GM18907 (cell line): ENCODE measurements around the gene CHCHD3.

Source experiments
- ATAC-seq: cut with Tn5 transposase; IDR thresholded peaks from one replicate; pipeline ENCODE4 v1.9.1; 2021; ENCODE audit warnings: mild to moderate bottlenecking, moderate library complexity; ENCODE audit not compliant: unreplicated experiment

Gene CHCHD3

GRCh38 chr7:132782777-132783640, 298.9 kb downstream of the CHCHD3 start:
- no peak for ATAC-seq

- ATAC-seq: no peak
These were observed 301.1 kb downstream of the CHCHD3 start for GRCh38 chr7:132780822-132781221.

DNA sequence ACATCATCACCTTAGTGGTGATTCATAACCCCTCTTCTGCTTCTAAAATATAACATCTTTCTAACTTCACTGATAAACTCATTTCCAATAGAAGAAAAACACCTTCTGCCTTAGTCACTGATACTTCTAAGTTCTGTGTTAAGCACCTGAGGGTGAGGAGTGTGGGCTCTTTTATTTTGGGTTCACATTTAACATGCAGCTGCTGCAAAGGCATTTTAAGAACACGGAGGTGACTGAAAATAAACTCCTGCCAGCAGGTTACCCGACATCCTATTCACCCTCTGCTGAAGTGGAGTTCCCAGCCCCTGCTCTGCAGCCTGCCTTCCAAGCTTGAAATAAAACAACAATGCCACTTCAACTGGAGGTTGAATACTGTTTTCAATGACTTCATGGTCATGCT, 302.7 kb downstream of the CHCHD3 start:
- ATAC-seq: no peak

- no peak for ATAC-seq
These were observed 303.1 kb downstream of the CHCHD3 start for GRCh38 chr7:132778761-132779160.

DNA sequence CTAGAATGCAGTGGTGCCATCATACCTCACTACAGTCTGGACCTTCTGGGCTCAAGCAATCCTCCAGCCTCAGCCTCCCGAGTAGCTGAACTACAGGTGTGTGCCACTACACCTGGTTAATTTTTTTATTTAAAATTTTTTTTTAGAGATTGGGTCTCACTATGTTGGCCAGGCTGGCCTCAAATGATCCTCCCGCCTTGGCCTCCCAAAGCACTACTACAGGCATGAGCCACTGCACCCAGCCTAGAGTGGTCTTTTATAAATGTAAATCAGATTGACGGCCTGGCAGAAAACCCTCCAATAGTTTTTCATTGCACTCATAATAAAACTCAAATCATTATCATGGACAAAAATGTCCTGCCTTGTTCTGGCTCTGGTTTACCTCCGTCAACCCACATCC, 303.9 kb downstream of the CHCHD3 start:
- no peak for ATAC-seq

- ATAC-seq: no peak
These were observed 304.5 kb downstream of the CHCHD3 start for GRCh38 chr7:132777414-132777813.

DNA sequence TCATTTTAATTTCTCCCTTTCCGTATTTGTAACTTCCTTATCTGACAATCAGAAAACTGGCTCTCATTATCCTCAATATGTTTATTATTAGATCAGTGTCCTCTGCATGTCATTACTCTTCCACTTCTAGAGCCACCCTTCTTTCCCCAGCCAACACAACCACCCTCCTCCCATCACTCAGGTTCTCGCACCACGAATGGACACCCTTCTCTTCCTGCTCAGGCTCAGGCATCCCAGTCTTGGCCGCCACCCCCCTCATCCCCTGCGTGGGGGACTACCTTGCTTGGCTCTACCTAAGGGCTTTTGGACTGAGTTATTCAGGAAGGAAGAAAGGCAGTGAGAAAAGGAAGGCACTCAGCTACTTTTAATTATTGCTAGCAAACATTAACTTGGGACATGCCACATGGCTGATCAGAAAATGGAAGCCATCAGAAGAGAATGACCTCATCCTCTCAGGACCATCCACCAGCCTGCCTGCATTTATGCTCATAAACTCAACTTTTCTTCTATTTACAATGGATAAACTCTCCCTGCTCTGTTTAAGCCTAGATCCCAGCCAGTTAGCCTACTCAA, 305.8 kb downstream of the CHCHD3 start:
- ATAC-seq: no peak

- no peak for ATAC-seq
These were observed 308.3 kb downstream of the CHCHD3 start for GRCh38 chr7:132773527-132773956.

GRCh38 chr7:132771301-132771730, 310.6 kb downstream of the CHCHD3 start:
- no peak for ATAC-seq

DNA sequence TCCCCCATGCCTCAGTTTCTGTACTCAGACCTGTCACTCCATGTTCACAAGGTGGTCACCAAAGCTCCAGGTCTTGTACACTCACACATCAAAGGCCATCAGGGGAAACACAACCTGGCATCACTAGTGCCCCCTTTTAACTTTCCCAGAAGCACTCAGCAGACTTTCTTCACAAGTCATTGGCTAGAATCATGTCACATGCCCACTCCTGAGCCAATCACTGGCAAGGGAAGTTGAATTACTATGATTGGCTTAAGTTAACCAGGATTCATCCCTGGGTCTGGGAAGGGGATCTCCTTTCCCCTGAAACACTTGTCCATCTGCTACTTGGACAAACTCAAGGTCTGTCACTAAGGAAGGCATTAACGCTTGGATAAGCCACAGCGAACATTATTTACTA, 311.8 kb downstream of the CHCHD3 start:
- ATAC-seq: no peak

DNA sequence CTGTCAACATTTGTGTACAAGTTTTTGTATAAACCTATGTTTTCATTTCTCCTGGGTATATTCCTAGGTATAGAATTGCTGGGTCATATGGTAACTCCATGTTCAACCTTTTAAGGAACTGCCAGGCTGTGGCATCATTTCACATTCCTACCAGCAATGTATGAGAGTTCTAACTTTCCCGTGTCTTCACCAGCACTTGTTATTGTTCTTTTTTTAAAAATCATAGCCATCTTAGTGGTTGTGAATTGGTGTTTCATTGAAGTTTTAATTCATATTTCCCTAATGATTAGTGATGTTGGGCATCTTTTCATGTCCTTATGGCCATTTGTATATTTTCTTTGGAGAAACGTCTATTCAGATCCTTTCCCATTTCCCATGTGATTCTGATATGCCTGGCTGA, 312.6 kb downstream of the CHCHD3 start:
- ATAC-seq: no peak

DNA sequence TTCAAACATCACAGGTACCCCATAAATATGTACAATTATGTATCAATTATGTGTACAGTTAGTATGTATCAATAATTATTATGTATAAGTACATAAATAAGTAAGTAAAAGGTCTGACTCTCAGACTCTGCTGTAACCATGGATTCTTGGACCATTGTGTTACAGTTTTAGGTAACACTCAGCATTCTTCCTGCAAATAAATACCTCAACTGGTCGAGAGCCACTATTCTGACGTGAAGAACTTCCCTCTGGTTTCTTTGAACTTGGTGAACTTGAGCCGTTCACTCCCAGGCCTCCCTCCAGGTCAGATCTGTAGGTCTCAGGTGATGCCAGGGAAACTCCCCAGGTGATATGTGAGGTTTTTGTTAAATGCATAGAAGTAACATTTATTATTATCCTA, 313.8 kb downstream of the CHCHD3 start:
- no peak for ATAC-seq

DNA sequence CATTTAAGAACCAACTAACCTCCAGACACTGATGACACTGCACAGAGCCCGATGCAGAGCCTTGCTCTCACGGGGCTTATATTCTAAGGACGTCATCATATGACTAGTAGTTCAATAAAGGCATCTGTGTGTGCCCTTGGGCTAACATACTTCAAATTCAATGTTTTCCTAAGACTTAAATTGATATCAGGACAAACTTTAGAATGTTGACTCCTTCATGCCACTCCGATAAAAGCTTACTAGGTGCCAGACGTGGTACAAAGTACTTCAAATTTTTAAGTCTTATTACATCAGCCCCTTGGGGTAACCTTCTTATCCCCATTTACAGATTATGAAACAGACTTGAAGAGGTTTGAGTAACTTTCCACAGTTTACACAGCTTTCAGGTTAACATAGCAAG, 314.5 kb downstream of the CHCHD3 start:
- ATAC-seq: no peak

GRCh38 chr7:132766660-132767059, 315.2 kb downstream of the CHCHD3 start:
- ATAC-seq: no peak

DNA sequence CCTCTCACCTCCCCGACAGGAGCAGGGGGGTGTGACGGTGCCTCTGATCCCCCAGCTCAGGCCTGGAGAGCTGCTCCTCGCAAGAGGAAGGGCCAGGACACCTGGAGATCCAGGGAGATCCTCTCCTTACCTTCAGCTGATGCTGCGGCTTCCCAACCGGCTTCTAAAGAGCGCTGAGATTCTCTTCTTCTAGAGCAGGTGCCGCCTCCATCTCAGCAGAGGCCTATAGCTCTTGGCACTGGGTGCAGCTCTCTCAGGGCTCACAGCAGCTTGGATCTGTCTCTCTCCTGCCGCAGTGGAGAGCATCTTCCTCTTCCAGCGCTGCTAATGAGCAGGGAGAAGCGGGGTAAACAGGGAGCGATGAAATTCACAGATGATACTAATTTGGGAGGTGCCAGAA, 316.0 kb downstream of the CHCHD3 start:
- no peak for ATAC-seq

GRCh38 chr7:132764762-132765161, 317.1 kb downstream of the CHCHD3 start:
- ATAC-seq: no peak

- ATAC-seq: no peak
These were observed 321.0 kb downstream of the CHCHD3 start for GRCh38 chr7:132760866-132761265.

DNA sequence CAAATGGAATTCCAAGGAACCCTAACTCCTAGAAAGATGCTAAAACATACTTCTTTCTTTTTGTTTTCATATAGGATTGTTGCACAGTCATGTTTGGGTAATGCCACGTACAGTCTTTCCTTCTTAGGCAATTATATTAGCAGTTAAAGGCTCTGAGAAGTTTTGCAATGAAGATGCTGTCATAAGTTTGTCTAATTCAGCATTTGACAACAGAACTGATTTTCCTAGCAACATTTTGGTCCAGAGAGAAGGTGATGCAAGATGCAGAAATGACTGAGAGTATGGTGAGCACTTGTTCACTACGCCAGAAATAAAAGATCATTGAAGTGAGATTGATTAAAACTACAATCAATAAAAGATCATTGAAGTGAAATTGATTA, 321.7 kb downstream of the CHCHD3 start:
- ATAC-seq: no peak

DNA sequence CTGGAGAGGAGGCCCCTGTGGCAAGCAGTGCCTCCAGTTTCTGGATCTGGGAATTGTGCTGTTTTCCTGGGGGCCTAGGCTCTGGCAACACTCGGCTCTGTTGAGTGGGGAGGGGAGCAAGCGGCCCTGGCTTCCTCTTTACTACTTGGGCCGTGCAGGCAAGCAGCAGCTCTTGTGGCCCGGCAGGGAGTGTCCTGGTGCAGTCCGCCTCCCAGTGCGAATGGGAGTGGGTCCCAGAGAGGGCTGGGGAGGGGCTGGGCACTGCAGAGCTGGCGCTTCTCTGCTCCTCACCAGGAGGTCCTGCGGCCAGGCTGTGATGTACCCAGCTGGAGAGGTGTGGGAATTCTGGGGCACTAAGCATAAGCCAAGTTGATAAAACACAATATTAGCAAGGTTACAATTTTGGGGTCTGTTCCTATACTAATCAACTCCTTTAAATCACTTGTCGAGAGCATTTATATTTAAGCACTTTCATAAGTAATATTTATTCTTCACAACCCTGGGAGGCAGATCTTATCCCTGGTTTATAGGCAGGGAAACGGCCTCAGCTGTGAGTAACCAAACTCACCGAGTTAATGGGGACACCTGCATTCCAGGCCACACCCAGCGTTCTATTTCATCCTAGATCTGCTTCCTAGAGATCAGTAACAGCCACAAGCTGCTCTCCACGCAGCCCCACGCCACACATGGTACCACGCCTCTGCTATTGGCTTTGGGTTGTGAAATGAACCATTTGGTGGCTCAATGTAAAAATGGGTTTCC, 322.2 kb downstream of the CHCHD3 start:
- ATAC-seq: no peak

GRCh38 chr7:132758986-132759385, 322.9 kb downstream of the CHCHD3 start:
- no peak for ATAC-seq

GRCh38 chr7:132757783-132758182, 324.1 kb downstream of the CHCHD3 start:
- no peak for ATAC-seq

DNA sequence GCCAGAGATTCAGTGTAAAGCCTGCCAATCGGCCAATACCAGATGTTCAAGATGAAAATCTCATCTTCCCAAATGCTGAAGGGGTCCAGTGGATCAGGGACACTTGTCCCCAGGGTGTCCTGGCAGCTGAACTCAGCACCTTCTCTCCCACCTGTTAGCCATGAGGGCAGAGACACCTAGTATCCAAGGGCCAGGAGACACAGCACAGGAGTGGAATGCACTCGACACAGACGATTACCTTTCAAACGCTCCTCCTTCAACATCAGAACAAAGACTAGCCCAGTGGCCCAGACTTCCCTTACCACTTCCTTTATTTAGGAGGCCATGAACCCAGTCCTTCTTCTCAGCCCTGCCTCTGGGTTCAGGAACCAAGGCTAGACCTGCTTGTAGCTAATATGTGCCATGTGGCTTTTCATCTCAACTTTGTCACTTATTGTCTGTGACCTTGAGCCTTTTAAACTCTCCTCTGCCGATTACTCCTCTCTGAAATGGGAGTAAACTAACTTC, 325.4 kb downstream of the CHCHD3 start:
- ATAC-seq: no peak
